GM18499 (cell line): ENCODE data around the gene CGNL1.

Source experiments
- ATAC-seq: cut with Tn5 transposase; IDR thresholded peaks from one replicate; pipeline ENCODE4 v1.9.1; 2021; ENCODE audit warnings: moderate number of reproducible peaks; ENCODE audit not compliant: insufficient read depth, unreplicated experiment

Gene CGNL1

DNA sequence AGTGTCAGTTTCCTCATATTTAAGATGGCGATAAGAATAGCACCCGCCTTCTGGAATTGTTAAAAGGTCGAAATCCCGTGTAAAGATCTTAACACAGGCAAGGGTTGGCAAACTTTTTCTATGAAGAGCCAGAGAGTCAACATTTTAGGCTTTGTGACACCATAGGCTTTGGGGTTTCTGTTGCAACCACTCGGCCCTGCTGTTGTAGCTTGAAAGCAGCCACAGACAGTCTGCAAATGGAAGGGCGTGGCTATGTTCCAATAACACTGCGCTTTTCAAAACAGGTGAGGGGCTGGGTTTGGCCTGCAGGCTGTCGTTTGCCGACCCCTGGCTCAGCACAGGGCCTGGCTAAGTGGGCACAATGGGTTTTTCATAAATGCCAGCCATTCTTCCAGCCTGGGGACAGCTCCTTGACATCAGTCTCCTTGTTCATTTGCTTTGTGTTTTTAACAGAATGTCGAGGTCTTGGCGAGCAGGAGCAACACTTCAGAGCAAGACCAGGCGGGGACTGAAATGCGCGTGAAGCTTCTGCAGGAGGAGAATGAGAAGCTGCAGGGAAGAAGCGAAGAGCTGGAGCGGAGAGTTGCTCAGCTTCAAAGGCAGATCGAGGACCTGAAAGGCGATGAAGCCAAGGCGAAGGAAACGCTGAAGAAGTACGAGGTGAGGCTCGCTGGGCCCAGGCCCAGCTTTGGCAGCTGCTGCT lies 140.2 kb downstream of the CGNL1 start:
- no peak for ATAC-seq

GRCh38 chr15:57517030-57517671 lies 140.8 kb downstream of the CGNL1 start:
- ATAC-seq, result no peak

DNA sequence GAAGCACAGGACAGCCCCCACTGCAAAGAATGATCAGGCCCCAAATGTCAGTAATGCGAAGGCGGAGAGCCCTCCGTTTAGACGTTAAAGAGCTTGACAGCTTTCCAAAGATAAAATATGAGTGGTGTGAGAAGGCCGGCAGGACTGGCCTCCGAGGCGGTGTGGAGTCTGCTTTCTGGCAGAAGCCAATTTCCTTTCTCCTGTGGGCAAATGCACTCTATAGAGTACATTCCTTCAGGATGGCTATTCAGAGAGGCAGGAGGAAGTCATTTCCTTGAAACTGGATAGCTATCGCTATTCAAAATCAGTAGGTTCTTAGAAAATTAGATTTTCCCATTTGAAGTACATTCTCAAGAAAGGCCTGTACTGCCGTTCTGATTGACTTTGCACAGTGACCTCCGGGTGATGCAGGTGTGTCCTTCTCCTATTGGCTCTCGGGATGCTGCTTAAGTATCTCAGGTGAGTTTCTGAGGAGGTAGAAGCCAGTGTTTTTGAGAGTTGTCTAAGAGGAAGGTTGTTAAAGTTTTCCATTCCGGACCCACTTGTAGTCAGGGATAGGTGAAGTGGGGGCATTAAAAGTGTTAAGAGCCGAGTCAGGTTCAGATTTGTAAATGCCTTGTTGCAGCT lies 142.6 kb downstream of the CGNL1 start:
- no peak for ATAC-seq

DNA sequence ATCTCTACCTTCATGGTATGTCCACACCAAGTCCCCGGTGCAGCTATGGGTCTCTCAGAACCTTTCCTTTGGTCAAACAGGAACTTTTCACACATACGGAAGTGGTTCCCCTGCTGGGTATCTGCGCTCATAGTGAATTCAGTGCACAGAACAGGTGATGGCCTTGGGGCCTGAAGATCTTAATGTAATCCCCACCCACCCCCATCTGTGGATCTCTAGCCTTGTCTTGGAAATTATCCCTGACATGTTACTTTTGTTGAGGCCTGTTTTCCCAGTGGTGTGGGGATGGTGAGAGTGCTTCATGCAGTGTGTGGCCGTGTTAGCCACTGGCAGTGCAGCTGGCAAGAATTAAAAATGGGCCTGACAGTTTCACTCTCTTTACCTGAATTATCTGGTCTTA lies 143.5 kb downstream of the CGNL1 start:
- no peak for ATAC-seq

DNA sequence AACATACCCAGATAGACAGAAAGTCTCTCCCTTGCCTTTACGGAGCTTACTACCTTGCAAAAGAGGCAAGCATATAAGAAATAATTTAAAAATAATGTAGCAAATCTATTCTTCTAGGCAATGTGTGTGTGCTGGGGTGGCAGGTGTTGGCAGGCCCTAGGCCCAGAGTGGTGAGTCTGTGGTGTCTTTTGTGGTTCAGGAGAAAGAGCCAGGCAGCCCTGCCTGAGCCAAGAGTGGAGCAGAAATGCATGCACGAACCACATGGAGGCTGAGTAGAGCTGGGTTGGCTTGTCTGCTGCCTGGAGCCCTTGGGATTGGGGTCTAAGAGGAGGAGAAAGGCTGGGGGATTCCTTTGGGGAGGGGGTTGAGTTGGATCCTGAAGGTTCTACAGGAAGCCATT lies 145.2 kb downstream of the CGNL1 start:
- ATAC-seq, result no peak

- ATAC-seq, result no peak
Observed at GRCh38 chr15:57522148-57522547, 145.8 kb downstream of the CGNL1 start.

DNA sequence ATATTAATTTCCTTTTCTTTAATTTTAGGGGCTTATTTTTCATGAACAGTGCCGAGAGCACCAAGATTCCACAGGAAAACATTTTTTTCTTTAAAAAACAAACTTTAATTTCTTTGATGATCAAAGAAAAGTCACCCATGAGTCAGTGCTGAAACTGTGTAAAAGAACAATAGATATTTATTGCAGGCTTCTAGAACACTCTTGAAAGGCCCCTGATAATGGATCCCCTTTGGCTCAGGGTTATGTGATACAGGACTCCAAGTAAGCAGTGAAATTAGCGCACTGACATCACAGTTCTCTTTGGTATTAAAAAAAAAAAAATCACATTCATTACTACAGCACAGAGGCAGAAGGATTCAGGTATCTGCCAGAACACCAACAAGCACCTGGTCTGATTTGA lies 149.3 kb downstream of the CGNL1 start:
- no peak for ATAC-seq

GRCh38 chr15:57526076-57526475 lies 149.8 kb downstream of the CGNL1 start:
- ATAC-seq, result no peak

GRCh38 chr15:57526615-57527014 lies 150.3 kb downstream of the CGNL1 start:
- ATAC-seq, result no peak

DNA sequence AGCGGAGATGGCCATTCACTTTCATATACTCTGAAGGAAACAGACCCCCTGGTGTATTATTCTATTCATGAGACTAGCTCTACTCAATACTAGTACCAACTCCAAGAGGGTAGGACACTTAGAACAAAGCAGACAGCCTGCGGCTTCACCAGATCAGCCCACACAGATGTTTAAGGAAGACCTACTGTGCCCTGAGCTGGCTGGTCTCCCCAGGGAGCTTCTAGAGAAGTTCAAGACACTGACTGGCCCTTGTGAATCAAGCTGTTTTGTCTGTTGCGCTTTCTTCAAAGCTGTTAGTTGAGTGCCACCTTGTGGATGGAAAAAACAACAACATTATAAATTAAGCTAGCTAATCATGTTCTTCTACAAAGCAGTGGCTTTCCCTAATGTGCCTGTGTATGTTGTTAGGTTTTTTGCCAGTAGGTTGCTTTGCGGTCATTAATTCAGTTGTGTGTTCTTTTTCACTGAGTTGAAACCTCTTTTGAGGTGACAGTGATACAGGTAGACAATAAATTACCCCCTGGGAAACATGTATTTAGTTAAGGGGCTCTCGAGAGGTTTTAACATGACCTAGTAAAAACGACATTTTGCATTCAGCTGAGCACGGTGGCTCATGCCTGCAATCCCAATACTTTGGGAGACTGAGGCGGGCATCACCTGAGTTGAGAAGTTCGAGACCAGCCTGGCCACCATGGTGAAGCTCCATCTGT lies 151.2 kb downstream of the CGNL1 start:
- ATAC-seq, result no peak

DNA sequence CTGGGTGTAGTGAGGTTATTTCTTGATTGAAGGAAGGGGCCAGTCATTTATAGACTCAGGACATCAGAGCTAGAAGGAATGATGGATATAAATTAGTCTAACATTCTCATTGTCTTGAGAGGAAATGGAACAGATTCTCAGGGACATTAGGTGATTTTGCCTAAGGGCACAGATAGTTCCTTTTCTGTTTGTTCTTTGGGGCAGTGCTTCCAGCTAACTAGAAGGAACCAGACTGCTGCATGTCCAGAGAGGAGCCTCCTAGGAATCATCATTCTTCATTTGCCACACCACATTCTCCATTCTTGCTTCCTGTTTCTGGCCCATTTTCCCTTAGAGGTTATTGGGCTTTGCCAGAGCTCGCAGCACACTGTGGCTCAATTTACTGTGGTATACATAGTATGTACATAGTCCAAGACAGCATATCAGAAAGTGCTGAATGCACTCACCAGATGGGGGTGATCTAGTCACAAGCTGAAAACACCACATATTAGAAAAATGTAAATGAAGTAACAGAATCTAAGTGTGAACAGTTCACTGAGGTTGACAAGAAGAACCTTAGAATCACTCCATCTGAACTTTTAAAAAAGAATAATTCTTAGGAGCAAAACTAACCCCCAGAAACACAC lies 152.7 kb downstream of the CGNL1 start:
- no peak for ATAC-seq

- no peak for ATAC-seq
Observed at GRCh38 chr15:57529748-57530147, 153.4 kb downstream of the CGNL1 start.

- no peak for ATAC-seq
Observed at GRCh38 chr15:57532731-57533447, 156.6 kb downstream of the CGNL1 start.

DNA sequence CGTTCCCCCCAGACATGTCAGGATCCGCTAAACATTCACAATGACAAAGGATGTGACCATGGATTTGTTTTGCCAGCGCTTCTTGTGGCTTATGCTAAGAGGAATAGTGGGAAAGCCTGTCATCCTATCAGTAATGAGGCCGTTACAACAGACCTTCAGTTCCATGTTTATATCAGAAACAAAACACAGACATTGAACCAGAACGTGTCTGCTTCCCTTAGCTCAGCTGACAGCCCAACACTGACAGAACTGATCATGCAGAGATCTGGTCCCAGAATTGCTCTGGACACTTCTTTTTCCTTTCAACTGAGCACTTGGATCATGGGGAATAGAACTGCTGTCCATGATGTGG lies 157.1 kb downstream of the CGNL1 start:
- no peak for ATAC-seq

GRCh38 chr15:57534281-57534680 lies 158.0 kb downstream of the CGNL1 start:
- ATAC-seq, result no peak

DNA sequence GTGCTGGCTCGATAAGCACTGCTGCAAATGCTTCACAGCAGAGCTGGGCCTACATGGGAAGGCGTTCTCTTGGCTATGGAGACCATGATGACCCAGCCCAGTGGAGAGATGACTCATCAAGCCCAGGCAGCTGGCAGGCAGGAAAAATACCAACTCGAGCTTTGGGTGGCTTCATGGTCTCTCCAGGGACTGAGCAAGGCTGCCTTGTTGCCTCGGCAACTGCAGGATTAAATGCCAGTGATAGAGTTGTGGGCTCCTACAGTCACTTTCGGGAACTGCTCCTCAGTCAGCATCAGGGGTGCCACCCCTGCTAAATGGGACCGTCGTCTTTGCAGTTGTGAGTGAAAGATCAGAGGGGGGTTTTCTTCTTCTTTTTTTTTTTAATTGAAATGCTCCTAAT lies 160.8 kb downstream of the CGNL1 start:
- no peak for ATAC-seq

- ATAC-seq, result no peak
Observed at GRCh38 chr15:57537488-57538264, 161.4 kb downstream of the CGNL1 start.

DNA sequence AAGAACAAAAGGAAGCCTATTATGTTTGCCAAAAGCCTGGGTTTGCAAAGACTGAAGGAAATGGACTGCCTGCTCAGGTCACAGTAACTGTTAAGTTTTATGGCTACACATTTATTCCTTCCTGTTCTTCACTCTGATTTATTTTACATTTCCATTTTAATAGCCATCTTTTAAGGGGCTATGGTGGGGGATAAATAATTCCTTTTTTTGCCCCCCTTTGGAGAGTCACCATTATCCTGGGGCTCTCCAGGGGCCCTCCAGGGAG lies 161.9 kb downstream of the CGNL1 start:
- ATAC-seq, result no peak

DNA sequence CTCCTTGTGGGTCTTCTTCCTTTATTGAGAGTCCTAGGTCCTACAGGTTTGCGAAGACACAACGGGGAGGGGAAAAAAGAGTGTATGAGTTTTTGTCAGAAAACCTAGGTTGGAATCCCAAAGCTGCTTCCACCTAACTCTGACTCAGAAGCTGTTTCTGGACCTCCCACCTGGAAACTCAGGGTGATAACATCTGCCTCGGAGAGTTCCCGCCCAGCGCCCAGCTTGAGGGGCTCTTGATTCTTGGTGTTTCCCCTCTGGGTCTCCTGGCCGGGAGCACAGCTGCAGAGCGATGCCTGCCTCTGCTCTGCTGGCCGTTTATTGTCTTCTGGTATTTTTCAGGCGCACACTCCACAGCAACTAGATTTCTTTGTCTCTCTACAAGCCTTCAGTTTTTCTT lies 162.5 kb downstream of the CGNL1 start:
- no peak for ATAC-seq

GRCh38 chr15:57540211-57540610 lies 163.9 kb downstream of the CGNL1 start:
- ATAC-seq, result no peak
